Activated effector memory CD4-positive, alpha-beta T cell treated with Interleukin-2 at 50 U/mL for 16 hours (primary cell): ENCODE data around the gene EFTUD2.
"Not testable (repeated sequence)": the region's sequence is repeated elsewhere in the genome, so short reads cannot be mapped to it uniquely, and the experiment has no call there.

Experiments used
- DNase-seq: peaks from one replicate; pipeline ENCODE4 v3.0.0-alpha.2; 2020

The EFTUD2 gene

GRCh38 chr17:44846206-44846605, 53.0 kb downstream of the EFTUD2 start:
- DNase-seq: no peak

GRCh38 chr17:44844390-44844830, 54.8 kb downstream of the EFTUD2 start:
- DNase-seq: no peak

DNA sequence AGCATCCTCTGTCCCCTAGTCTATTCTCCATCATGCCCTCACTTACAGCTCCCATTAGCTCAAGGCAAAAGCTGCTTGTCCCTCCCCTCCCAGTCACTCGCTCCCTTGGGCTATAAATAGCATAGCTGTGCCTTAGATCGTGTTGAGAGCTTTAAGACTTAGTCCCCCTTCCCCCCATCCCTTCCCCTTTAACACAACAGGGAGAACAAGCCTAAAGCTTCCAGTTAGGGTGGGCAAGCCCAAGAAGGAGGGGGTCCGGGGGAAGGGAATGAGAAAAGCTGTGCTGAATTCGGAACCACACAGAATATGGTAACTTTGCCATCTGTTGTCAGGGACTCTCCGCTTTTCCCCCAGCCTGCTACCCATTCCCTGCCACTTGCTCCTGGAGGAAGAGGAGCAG, 56.5 kb downstream of the EFTUD2 start:
- DNase-seq: no peak

DNA sequence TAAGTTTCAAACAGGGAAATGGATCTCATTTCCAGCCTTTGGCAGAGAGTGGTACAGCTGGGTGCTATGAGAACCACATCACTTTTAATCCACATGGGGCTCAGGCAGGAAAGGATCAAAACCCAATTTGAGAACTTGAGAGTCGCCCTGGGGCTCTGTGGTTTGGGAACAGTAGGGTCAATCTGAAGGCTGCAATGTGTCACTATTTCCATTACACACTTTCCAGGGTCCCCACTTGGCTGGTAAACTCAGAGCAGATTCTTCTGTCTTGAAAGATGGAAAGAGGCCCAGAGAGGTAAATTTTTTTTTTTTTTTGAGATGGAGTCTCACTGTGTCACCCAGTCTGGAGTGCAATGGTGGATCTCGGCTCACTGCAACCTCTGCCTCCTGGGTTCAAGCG, 58.3 kb downstream of the EFTUD2 start:
- no peak for DNase-seq

DNA sequence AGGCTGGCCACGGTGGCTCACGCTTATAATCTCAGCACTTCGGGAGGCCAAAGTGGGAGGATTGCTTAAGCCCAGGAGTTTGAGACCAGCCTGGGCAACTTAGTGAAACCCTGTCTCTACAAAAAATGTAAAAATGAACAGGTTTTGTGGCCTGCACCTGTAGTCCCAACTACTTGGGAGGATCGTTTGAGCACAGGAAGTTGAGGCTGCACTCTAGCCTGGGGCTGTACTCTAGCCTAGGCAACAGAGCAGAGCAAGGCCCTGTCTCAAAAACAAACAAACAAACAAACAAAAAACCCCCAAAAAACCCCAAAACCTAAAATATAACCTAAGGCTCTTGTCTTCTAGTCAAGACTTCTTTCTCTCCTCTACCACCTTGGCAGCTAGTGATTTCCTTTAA, 59.0 kb downstream of the EFTUD2 start:
- no peak for DNase-seq

GRCh38 chr17:44837196-44837595, 62.0 kb downstream of the EFTUD2 start:
- no peak for DNase-seq

DNA sequence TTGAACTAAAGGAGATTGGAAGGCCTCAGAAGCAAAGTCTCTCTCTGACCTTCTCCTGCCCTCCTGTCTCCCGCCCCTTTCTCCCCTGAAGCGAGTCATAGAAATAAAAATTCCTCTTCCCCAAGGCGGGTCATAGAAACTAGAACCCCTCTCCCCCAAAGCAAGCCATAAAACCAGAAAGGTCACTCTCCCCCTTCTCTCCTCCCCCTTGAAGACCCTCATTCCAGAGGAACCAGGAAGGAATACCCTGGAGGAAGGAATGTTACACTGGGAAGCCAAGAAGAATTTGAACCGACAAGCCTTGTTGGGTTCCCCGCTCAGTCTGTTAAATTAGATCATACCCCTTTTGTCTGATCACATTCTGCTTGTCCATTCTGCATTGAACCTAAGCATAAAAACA, 66.4 kb downstream of the EFTUD2 start:
- DNase-seq: no peak

- no peak for DNase-seq
These were observed 67.9 kb downstream of the EFTUD2 start for GRCh38 chr17:44831371-44831770.

- DNase-seq: no peak
These were observed 68.6 kb downstream of the EFTUD2 start for GRCh38 chr17:44830359-44831288.

- DNase-seq: no peak
These were observed 69.5 kb downstream of the EFTUD2 start, which contains the start of gene GJC1 for GRCh38 chr17:44829523-44830358. Gene GJC1, minus strand, starts transcription at chr17:44830287. Its CDS starts 24,470 bp downstream, at chr17:44805817.

GRCh38 chr17:44828919-44829522, 70.2 kb downstream of the EFTUD2 start:
- no peak for DNase-seq

DNA sequence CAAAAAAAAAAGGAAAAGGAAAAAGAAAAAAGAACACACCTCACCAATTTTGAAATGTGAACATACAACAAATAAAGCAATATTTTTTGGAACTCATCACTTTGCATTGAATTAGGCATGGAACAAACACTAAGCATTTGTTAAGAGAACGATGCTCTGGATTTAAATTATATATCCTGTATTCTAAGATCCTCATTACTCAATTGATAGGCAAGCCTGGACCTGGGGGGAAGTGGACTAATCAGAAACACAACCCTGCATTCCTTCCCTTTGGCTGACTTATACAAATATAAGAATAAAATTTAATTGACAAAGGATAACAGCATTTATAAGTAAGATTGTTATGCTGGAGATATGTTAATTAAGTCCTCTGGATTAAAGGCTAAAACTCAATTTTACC, 71.4 kb downstream of the EFTUD2 start:
- DNase-seq: no peak

DNA sequence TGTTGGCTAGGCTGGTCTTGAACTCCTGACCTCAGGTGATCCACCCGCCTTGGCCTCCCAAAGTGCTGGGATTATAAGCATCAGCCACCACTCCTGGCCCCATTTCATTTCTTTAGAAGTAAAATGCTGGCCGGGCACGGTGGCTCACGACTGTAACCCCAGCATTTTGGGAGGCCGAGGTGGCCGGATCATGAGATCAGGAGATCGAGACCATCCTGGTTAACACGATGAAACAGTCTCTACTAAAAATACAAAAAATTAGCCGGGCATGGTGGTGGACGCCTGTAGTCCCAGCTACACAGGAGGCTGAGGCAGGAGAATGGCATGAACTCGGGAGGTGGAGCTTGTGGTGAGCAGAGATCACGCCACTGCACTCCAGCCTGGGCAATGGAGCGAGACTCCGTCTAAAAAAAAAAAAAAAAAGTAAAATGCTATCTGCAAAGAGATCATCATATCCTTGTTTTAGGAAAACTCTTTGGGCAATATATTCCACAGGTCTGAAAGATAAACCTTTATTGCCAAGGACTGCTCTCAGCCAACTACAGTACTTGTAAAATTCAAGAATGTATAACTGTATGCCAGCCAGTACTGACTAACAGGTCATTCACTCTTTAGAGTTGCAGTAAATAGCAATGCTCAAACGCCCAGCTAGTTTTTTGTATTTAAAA, 73.0 kb downstream of the EFTUD2 start:
- DNase-seq: no peak

DNA sequence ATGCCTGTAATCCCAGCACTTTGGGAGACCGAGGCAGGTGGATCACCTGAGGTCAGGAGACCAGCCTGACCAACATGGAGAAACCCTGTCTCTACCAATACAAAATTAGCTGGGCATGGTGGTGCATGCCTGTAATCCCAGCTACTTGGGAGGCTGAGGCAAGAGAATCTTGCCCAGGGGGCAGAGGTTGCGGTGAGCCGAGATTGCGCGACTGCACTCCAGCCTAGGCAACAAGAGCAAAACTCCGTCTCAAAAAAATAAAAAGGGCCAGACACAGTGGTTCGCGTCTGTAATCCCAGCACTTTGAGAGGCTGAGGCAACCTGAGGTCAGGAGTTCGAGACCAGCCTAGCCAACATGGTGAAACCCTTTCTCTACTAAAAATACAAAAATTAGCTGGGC, 74.0 kb downstream of the EFTUD2 start:
- DNase-seq: not testable (repeated sequence)

GRCh38 chr17:44820631-44821212, 78.5 kb downstream of the EFTUD2 start:
- no peak for DNase-seq

- DNase-seq: not testable (repeated sequence)
These were observed 80.7 kb downstream of the EFTUD2 start for GRCh38 chr17:44818508-44818907.

DNA sequence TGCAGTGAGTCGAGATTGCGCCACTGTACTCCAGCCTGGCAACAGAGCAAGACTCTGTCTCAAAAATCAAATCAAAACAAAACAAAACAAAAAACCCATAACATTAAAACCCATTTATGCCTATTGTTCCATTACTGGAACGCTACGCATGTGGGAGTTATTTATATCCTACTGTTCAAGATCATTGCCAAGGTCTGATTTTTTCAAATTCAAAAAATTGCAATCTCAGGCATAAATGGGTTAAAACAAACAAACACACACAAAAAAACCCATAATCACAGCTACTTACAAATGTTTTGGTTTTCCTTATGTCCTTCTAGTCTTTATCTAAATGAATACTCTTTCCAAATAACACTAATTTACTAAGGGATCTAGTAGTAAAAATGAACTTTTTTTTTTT, 87.0 kb downstream of the EFTUD2 start:
- no peak for DNase-seq

GRCh38 chr17:44808656-44809388, 90.4 kb downstream of the EFTUD2 start:
- not testable (repeated sequence) for DNase-seq

DNA sequence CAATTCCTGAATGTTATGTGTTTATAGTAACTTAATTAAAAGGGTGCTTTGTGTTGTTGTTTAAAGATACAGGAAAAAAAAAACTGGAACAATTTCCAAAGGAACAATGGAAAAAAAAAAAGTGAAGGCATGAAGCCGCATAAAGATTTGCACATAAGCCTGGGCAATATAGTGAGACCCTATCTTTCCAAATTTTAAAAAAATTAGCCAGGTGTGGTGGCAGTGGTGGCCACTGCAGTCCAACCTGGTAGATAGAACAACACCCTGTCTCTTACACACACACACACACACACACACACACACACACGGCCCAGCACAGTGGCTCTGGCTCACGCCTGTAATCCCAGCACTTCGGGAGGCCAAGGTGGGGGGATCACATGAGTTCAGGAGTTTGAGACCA, 91.1 kb downstream of the EFTUD2 start:
- no peak for DNase-seq

- no peak for DNase-seq
These were observed 91.5 kb downstream of the EFTUD2 start for GRCh38 chr17:44807817-44808155.

DNA sequence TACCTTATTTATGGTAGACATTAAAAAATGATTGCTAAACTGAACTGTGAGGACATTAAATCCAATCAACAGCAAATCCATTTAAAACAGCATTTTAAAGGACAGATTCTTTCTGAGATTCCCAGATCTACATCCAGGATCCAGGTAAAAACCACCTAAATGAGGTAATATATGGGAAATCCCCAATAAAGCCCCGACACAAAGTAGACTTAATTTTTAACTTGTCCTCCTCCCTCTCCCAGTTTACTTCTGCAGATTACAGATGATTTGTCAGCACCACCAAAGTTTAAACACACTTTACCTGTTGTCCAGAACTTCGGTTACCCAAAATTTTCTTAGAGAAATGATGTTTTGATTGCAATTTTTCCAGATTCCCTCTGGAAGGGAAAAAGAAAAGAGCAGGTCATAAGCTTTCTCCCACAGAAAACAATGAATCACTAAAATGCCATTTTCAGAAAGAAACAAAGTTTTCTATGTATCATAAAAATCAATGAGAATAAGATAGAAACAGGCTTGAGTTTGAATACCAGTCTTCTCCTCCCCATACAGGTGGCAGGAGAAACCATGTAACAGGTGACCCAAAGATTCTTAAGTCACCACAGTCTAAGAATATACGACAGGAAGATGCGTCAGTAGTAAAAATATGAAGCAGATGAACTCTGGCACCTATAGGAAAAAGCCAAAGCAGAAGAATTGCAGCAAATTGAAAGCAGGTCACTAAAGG, 92.0 kb downstream of the EFTUD2 start:
- no peak for DNase-seq
